ENCODE results near the gene IFNK.

IFNK gene

GRCh38 chr9:27539479-27540441 is 15.7 kb downstream of the IFNK start:
- DNase-seq: no peak

DNA sequence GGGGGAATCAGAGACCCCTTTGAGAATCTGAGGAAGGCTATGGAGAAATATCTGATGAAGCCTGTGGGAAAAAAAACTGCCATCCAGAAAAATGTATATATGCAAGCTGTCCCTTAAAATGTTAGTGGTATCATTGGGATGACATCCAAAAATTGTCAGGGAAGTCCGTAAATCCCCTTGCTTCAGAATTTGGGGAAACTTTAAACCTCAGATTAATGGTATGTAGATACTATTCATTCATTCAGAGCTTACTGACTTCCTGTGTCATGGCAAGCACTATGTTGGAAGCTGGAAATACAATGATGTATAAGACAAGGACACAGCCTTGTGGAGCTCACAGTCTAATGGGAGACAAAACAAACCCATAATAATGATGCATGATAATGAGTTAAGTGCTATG is 16.4 kb downstream of the IFNK start:
- no peak for DNase-seq

DNA sequence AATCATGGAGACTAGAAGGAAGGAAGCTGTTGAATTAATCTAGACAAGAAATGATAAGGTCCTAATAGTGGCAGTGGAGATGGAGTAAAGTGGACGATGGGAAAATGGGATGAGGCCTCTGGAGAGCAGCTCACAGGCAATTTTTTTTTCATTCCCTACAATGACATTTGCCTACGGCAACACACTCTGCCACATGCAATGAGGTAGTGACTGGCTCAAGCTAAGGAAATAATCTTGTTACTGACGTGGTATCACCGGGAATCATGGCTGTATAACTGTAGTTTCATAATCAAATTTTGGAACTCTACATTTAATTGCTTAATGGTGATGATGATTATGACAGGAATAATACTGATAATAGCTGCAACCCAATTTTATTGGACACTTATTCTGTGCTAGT is 17.6 kb downstream of the IFNK start:
- no peak for DNase-seq

- no peak for DNase-seq
Measured at GRCh38 chr9:27542508-27542907, 18.4 kb downstream of the IFNK start.

- no peak for DNase-seq
Measured at GRCh38 chr9:27545471-27545870, 21.4 kb downstream of the IFNK start.

DNA sequence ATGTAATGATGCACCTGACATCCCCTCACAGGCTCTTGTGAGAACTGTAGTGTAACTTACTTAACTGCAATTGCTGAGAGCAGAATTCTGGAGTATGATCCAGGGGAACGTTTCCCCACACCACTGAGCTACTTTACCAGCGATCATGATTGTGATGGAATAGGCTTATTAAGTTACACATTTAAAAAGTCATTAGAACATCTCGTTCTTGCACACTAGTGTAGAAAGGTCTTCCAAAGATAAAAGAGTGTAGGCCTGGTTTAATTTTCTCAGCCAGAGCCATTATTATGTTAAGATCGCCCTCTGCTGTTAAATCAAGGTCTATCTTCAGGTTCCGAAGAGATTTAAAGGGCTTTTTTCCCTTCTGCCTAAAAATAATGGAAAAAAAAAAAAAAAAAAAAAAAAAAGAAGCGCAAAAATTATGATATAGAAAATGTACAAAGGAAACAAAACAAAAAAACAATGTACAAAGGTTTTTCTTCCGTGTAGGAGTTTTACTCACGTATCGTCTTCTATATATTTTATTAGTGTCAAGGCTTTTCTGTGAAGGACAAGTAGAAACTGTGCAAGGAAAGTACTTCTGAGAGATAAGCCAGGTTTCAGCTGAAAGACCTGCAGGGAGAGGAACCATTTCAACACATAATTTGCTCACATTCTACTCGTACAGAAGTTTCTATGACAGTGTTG is 24.1 kb downstream of the IFNK start:
- DNase-seq: no peak

DNA sequence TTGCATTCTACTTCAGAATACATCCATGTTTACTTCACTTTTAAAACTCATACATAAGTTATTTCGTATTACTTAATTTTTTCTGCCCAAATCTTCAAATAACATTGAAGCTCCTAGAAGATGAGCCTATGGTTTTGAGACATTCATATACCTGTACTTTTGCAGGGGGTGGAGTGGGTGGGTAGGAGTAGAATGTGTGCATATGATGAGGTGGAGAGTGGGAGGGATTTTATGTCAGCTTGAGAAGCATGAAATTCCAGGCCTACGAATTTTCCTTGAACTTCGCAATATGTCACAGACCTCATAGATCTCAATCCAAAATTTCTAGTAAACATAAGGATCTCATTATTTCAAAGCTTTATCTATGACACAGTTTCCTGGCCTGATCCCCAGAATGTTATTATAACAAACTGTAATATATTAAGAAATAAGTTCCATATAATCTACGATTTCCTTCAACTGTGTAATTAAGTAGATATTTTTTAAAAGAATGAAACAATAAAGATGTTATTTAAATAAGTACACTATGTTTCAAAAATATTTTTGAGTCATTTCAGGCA is 25.2 kb downstream of the IFNK start:
- DNase-seq: no peak

DNA sequence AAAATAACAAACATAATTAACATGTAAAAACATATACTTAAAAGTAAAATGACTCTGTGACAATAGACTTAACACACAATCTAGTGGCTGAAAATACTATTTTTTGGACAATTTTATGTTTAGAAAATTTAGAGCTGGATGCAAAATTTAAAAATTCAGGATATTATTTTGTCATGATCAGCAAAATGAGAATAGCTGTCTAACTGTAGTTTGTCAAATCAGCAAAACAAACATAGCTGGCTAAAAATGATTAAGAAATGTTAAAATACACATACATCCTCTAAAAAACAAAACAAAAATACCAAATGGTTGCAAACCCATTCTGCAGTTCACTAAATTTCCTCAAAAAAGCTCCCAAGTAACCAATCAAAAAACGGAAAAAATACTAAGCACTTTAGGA is 30.6 kb downstream of the IFNK start:
- DNase-seq: no peak

DNA sequence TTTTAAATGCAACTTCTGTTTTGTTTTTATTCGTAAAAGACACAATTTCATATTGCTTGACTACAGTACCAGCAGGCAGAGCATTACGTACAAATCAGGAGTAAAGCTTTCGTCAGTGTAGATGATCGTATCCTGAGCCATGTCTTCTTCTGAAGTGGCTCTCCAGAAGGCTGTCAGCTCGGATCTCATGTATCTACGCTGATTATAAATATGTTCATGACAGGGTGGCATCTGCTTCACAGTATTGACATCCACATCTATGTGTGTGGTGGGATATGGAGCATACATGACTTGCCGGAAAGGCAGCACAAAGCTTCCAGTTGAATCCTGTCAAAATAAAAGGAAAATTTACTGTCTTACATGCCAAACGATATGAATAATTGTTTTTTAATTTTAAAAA is 32.4 kb downstream of the IFNK start:
- DNase-seq: no peak

GRCh38 chr9:27558307-27558706 is 34.2 kb downstream of the IFNK start:
- DNase-seq: no peak

DNA sequence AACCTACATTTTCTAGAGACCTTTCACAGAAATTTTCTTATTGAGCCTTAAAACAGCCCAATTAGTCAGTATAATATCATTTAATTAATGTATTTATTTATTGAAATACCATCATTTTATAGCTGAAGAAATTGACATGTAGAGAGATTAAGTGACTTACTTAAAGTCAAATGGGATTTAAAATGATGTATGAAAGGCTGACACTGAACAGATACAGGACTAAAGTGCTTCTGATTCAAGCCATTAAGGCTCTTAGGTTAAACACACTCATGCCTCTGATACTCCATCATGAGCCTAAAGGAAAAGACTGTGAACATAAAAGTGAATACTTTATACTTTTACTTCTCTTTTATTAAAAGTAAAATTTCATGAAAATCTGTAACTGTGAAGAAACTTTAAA is 36.4 kb downstream of the IFNK start:
- no peak for DNase-seq

DNA sequence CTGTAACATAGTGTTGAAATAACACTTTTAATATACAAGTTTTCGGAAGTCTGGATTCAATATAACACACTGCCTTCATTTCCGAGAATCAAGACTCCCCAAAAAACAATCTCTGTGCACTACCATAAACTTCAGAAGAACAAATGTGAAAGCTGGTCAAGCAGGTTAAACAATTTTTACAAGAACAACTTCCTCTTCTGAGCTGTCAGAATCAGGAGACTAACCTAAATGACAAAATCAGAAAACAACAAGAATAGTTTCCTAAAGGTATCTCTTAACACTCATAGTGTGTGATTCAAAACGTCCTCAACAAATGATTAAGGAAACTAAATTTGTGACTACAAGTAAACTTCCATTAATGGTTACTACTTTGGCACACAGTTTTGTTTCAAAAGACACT is 37.6 kb downstream of the IFNK start:
- no peak for DNase-seq

GRCh38 chr9:27563738-27564430 is 39.8 kb downstream of the IFNK start:
- no peak for DNase-seq

DNA sequence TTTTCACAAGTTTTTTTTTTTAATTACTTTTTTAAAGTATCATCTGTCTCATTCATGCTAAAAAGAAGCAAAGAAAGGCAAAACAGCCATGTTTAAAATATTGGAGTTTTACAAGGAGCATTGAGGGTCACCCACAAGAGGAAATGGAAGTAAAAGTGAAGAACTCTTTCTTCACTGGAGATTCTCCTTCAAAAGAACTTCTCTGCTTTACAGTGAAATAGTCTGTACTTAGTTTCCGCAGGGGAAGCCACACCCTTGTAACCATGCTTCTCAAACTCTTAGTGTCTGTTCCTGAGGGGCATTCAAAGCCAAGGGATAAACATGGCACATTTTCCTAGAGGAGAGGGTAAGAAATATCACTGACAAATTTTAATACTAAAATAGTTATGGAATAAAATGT is 40.6 kb downstream of the IFNK start:
- DNase-seq: no peak

GRCh38 chr9:27565696-27566095 is 41.6 kb downstream of the IFNK start:
- DNase-seq: no peak

DNA sequence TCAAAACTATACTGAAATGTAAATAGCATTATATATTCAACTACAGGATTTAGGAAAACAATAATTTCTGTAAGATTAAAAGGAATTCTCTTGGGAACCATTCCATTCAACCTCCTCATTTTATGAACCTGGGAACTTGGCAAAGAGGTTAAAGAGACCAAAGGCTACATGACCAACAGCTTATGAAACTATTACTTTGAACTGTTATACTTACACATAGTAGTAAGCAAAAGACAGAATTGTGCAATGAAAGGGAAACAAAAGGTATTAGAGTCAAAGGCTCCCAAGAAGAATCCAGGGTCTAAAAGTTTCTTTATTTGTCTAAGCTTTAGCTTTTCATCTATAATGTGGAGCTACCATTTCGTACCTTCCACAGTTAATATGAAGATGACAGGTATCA is 42.0 kb downstream of the IFNK start:
- DNase-seq: no peak

- no peak for DNase-seq
Measured at GRCh38 chr9:27569406-27569805, 45.3 kb downstream of the IFNK start.

- no peak for DNase-seq
Measured at GRCh38 chr9:27571011-27571410, 46.9 kb downstream of the IFNK start.

DNA sequence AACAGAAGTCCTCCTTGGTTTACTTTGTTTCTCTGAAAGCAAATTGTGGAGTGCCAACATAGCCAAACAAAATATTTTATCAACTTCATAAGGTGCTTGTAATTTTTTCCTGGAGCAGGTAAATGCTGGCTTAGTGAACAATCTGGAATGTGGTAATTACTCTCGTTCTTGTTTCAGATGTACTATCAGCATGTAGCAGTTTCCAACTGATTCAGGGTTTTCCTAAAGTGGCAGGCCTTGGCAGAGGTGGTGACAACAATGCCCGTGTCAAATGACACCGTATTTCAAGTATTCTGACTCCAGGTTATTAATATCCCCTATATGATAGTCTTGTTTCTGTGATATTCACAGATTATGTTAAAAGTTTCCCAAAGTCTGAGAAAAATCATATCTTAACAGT is 48.0 kb downstream of the IFNK start:
- no peak for DNase-seq

GRCh38 chr9:27572566-27572917 is 48.5 kb downstream of the IFNK start:
- DNase-seq: peak; percentile 67

DNA sequence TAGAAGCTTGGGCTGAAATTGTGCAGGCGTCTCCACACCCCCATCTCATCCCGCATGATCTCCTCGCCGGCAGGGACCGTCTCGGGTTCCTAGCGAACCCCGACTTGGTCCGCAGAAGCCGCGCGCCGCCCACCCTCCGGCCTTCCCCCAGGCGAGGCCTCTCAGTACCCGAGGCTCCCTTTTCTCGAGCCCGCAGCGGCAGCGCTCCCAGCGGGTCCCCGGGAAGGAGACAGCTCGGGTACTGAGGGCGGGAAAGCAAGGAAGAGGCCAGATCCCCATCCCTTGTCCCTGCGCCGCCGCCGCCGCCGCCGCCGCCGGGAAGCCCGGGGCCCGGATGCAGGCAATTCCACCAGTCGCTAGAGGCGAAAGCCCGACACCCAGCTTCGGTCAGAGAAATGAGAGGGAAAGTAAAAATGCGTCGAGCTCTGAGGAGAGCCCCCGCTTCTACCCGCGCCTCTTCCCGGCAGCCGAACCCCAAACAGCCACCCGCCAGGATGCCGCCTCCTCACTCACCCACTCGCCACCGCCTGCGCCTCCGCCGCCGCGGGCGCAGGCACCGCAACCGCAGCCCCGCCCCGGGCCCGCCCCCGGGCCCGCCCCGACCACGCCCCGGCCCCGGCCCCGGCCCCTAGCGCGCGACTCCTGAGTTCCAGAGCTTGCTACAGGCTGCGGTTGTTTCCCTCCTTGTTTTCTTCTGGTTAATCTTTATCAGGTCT is 49.0 kb downstream of the IFNK start, which contains the start of gene C9orf72:
C9orf72 (minus strand) TSS at position 564 of the 716 bp plus-strand sequence. CDS start 6,361 bp downstream, outside the sequence.
- no peak for DNase-seq

Data from islet precursor cell (in vitro differentiated cells).